ENCODE measurements around the gene CCDC198. TPM values are rescaled to one million over a fixed set of nuclear protein-coding genes. Genes with fewer than 3 reads are reported as not detected.

The CCDC198 gene
- total RNA-seq, 1 experiment from 2014 or later, result not detected

- intact Hi-C loops (cut with micrococcal nuclease; ENCODE audit: unreplicated experiment), result no loop called here
- CTCF ChIA-PET, result no interaction called here
Measured at GRCh38 chr14:57498659-57499058, 5.0 kb upstream of the CCDC198 start.

GRCh38 chr14:57498035-57498434 is 4.4 kb upstream of the CCDC198 start:
- CTCF ChIA-PET, result no interaction called here
- intact Hi-C loops (cut with micrococcal nuclease; ENCODE audit: unreplicated experiment), result no loop called here
- no TSS peak for BruUV-seq (replicated peaks)
- no peak for TF ChIP-seq EZH2 (IDR thresholded peaks at IDR 0.05; ENCODE audit: low read depth)
- TF ChIP-seq CTCF (conservative IDR thresholded peaks at IDR 0.05), result no peak
- H3K4me2 ChIP-seq, result no peak overlapping the region
- no peaks in the 10 kb centered on the region for H4K20me1 ChIP-seq (ENCODE audit: insufficient read depth)
- no peaks in the 10 kb centered on the region for H3K9me2 ChIP-seq (ENCODE audit: insufficient read depth)
- H3K36me3 ChIP-seq (ENCODE audit: low read depth), result no peaks in the 10 kb centered on the region
- no peak for DNase-seq
- POLR2A ChIA-PET (ENCODE audit: unreplicated experiment), result no interaction called here
- H3K79me2 ChIP-seq (ENCODE audit: low read depth), result no peaks in the 10 kb centered on the region
- no peaks in the 10 kb centered on the region; the same call in 1 of the 2 replicates for H3K9me3 ChIP-seq (ENCODE audit: insufficient read depth, low read depth)
- H3K27ac ChIP-seq, result no peak overlapping the region
- no peak overlapping the region for H3K4me3 ChIP-seq
- H2AFZ ChIP-seq, result no peak overlapping the region
- no peaks in the 10 kb centered on the region for H3F3A ChIP-seq (ENCODE audit: insufficient read depth, low read depth)
- peaks cover 25% of the 10 kb centered on the region for H3K27me3 ChIP-seq (ENCODE audit: insufficient read depth, low read depth)
- no peaks in the 10 kb centered on the region; the same call in 1 of the 2 replicates for H3K4me1 ChIP-seq (replicated peaks; ENCODE audit: insufficient read depth)

More at GRCh38 chr14:57498659-57499058, 5.0 kb upstream of the CCDC198 start:
- H3K9me3 ChIP-seq (ENCODE audit: insufficient read depth, low read depth), result no peaks in the 10 kb centered on the region; the same call in 1 of the 2 replicates
- no peak overlapping the region for H3K4me2 ChIP-seq
- H3K27me3 ChIP-seq (ENCODE audit: insufficient read depth, low read depth), result peaks cover 25% of the 10 kb centered on the region
- no peaks in the 10 kb centered on the region for H3K79me2 ChIP-seq (ENCODE audit: low read depth)
- H3K4me3 ChIP-seq, result no peak overlapping the region
- POLR2A ChIA-PET (ENCODE audit: unreplicated experiment), result no interaction called here
- BruUV-seq (replicated peaks), result no TSS peak
- DNase-seq, result no peak
- no peak overlapping the region for H2AFZ ChIP-seq
- no peaks in the 10 kb centered on the region for H3K36me3 ChIP-seq (ENCODE audit: low read depth)
- H3K4me1 ChIP-seq (replicated peaks; ENCODE audit: insufficient read depth), result no peaks in the 10 kb centered on the region; the same call in 1 of the 2 replicates
- H3K9me2 ChIP-seq (ENCODE audit: insufficient read depth), result no peaks in the 10 kb centered on the region
- H3F3A ChIP-seq (ENCODE audit: insufficient read depth, low read depth), result no peaks in the 10 kb centered on the region
- TF ChIP-seq CTCF (conservative IDR thresholded peaks at IDR 0.05), result no peak
- H3K27ac ChIP-seq, result no peak overlapping the region
- no peaks in the 10 kb centered on the region for H4K20me1 ChIP-seq (ENCODE audit: insufficient read depth)

GRCh38 chr14:57495416-57495815 is 1.8 kb upstream of the CCDC198 start:
- H3K4me1 ChIP-seq (replicated peaks; ENCODE audit: insufficient read depth), result no peaks in the 10 kb centered on the region
- peaks cover 25% of the 10 kb centered on the region for H3K27me3 ChIP-seq (ENCODE audit: insufficient read depth, low read depth)
- H2AFZ ChIP-seq, result no peak overlapping the region
- no peaks in the 10 kb centered on the region for H4K20me1 ChIP-seq (ENCODE audit: insufficient read depth)
- no peaks in the 10 kb centered on the region for H3K79me2 ChIP-seq (ENCODE audit: low read depth)
- TF ChIP-seq EZH2 (IDR thresholded peaks at IDR 0.05; ENCODE audit: low read depth), result no peak
- H3K4me3 ChIP-seq, result no peak overlapping the region
- H3K9me2 ChIP-seq (ENCODE audit: insufficient read depth), result no peaks in the 10 kb centered on the region
- no peaks in the 10 kb centered on the region for H3K9me3 ChIP-seq (ENCODE audit: insufficient read depth, low read depth)
- no peak overlapping the region for H3K27ac ChIP-seq
- H3K4me2 ChIP-seq, result no peak overlapping the region
- no TSS peak for BruUV-seq (replicated peaks)
- intact Hi-C loops (cut with micrococcal nuclease; ENCODE audit: unreplicated experiment), result no loop called here
- no peaks in the 10 kb centered on the region for H3K36me3 ChIP-seq (ENCODE audit: low read depth)
- no peaks in the 10 kb centered on the region for H3F3A ChIP-seq (ENCODE audit: insufficient read depth, low read depth)
- no peak for DNase-seq
- ChIA-PET POLR2A (ENCODE audit: unreplicated experiment) (no interaction called here), CTCF (no interaction called here)

GRCh38 chr14:57492859-57493258 is 798 bp downstream of the CCDC198 start:
- CTCF ChIA-PET, result interaction anchor here (1.1 kb wide), 1 partner anchor 579 kb away, joined by 6 read pairs; no protein-coding TSS in a partner anchor
- Histone ChIP-seq H3K9me2 (ENCODE audit: insufficient read depth) (no peaks in the 10 kb centered on the region), H3K9me3 (ENCODE audit: insufficient read depth, low read depth) (no peaks in the 10 kb centered on the region), H3K79me2 (ENCODE audit: low read depth) (no peaks in the 10 kb centered on the region), H3K4me1 (replicated peaks; ENCODE audit: insufficient read depth) (no peaks in the 10 kb centered on the region), H3K4me2 (no peak overlapping the region), H3K36me3 (ENCODE audit: low read depth) (no peaks in the 10 kb centered on the region), H3F3A (ENCODE audit: insufficient read depth, low read depth) (no peaks in the 10 kb centered on the region), H2AFZ (no peak overlapping the region), H4K20me1 (ENCODE audit: insufficient read depth) (no peaks in the 10 kb centered on the region), H3K27me3 (ENCODE audit: insufficient read depth, low read depth) (peaks cover 25% of the 10 kb centered on the region), H3K4me3 (no peak overlapping the region), H3K27ac (no peak overlapping the region)
- intact Hi-C loops (cut with micrococcal nuclease; ENCODE audit: unreplicated experiment), result no loop called here
- no peak for DNase-seq
- no TSS peak for BruUV-seq (replicated peaks)
- POLR2A ChIA-PET (ENCODE audit: unreplicated experiment), result no interaction called here
- TF ChIP-seq CTCF (conservative IDR thresholded peaks at IDR 0.05), result no peak
- no peak for TF ChIP-seq EZH2 (IDR thresholded peaks at IDR 0.05; ENCODE audit: low read depth)
